Measurements from ENCODE around the gene S1PR1.

DNA sequence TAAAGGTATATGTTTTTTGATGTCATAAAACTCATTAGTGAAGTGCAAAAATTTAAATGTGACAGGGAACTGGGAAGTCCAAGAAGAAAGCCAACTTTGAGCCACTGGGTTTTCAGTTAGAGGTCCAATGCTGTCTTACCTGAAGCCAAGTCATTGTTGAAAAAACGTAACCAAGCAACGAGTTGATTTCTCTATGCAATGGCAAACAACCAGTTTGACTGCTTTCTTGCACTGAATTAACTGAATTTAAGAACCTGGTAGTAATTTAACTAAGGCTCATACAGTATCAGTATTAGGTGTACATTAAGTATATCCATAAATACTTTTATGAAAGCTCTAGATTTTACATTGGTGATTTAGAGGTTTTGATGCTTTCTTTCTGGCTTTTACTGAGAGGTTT, 20.2 kb upstream of the S1PR1 start:
- TF ChIP-seq, protein P1, sequence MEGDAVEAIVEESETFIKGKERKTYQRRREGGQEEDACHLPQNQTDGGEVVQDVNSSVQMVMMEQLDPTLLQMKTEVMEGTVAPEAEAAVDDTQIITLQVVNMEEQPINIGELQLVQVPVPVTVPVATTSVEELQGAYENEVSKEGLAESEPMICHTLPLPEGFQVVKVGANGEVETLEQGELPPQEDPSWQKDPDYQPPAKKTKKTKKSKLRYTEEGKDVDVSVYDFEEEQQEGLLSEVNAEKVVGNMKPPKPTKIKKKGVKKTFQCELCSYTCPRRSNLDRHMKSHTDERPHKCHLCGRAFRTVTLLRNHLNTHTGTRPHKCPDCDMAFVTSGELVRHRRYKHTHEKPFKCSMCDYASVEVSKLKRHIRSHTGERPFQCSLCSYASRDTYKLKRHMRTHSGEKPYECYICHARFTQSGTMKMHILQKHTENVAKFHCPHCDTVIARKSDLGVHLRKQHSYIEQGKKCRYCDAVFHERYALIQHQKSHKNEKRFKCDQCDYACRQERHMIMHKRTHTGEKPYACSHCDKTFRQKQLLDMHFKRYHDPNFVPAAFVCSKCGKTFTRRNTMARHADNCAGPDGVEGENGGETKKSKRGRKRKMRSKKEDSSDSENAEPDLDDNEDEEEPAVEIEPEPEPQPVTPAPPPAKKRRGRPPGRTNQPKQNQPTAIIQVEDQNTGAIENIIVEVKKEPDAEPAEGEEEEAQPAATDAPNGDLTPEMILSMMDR (IDR thresholded peaks at IDR 0.05 in 8 of 11, conservative IDR thresholded peaks at IDR 0.05 in 3 of 11) = no peak
- TF ChIP-seq POLR2A (IDR thresholded peaks at IDR 0.05) = no peak
